Amniotic stem cell (primary cell): Measurements from ENCODE around the gene TRAPPC12.
"Not testable (repeated sequence)": the region's sequence is repeated elsewhere in the genome, so short reads cannot be mapped to it uniquely, and the experiment has no call there.

Experiments
- DNase-seq: peaks from one replicate; lab custom pipeline; 2025; lab: John Stamatoyannopoulos, UW

Gene TRAPPC12

GRCh38 chr2:3432693-3433338 lies 53.3 kb downstream of the TRAPPC12 start:
- DNase-seq, result no peak

GRCh38 chr2:3433339-3433699 lies 53.8 kb downstream of the TRAPPC12 start:
- DNase-seq, result no peak

- no peak for DNase-seq
Measured at GRCh38 chr2:3433776-3434400, 54.4 kb downstream of the TRAPPC12 start.

- DNase-seq, result no peak
Measured at GRCh38 chr2:3434654-3435053, 55.2 kb downstream of the TRAPPC12 start.

GRCh38 chr2:3435445-3435844 lies 56.0 kb downstream of the TRAPPC12 start:
- DNase-seq, result no peak

- DNase-seq, result no peak
Measured at GRCh38 chr2:3440477-3440876, 61.0 kb downstream of the TRAPPC12 start.

- no peak for DNase-seq
Measured at GRCh38 chr2:3441465-3441864, 62.0 kb downstream of the TRAPPC12 start.

- no peak for DNase-seq
Measured at GRCh38 chr2:3442185-3442584, 62.7 kb downstream of the TRAPPC12 start.

GRCh38 chr2:3443083-3443482 lies 63.6 kb downstream of the TRAPPC12 start:
- no peak for DNase-seq

- no peak for DNase-seq
Measured at GRCh38 chr2:3443506-3444084, 64.1 kb downstream of the TRAPPC12 start.

- no peak for DNase-seq
Measured at GRCh38 chr2:3445891-3446290, 66.4 kb downstream of the TRAPPC12 start.

- no peak for DNase-seq
Measured at GRCh38 chr2:3446381-3446780, 66.9 kb downstream of the TRAPPC12 start.

GRCh38 chr2:3447186-3447585 lies 67.7 kb downstream of the TRAPPC12 start:
- DNase-seq, result not testable (repeated sequence)

GRCh38 chr2:3447789-3448317 lies 68.4 kb downstream of the TRAPPC12 start:
- no peak for DNase-seq

GRCh38 chr2:3448441-3448911 lies 69.0 kb downstream of the TRAPPC12 start:
- not testable (repeated sequence) for DNase-seq

- DNase-seq, result no peak
Measured at GRCh38 chr2:3449086-3449485, 69.6 kb downstream of the TRAPPC12 start.

GRCh38 chr2:3449936-3450335 lies 70.4 kb downstream of the TRAPPC12 start:
- no peak for DNase-seq

GRCh38 chr2:3450385-3451010 lies 71.0 kb downstream of the TRAPPC12 start:
- DNase-seq, result no peak

GRCh38 chr2:3451169-3451568 lies 71.7 kb downstream of the TRAPPC12 start:
- DNase-seq, result no peak

- no peak for DNase-seq
Measured at GRCh38 chr2:3451926-3452671, 72.6 kb downstream of the TRAPPC12 start.

GRCh38 chr2:3453190-3453999 lies 73.9 kb downstream of the TRAPPC12 start:
- DNase-seq, result no peak
